Erythroblast (primary cell): ENCODE measurements around the gene RNF17.

Experiments
- GATA1 ChIP-seq: IDR thresholded peaks from 2 replicates; pipeline ENCODE4 v1.6.1; 2011; ENCODE audit warnings: low read depth, mild to moderate bottlenecking, control low read depth, low read length, moderate library complexity
- POLR2A ChIP-seq: IDR thresholded peaks from 2 replicates; pipeline ENCODE4 v1.6.1; 2011; ENCODE audit warnings: mild to moderate bottlenecking, low read length

GRCh38 chr13:24784319-24784718, 20.4 kb downstream of the RNF17 start:
- TF ChIP-seq POLR2A = no peak
- no peak for TF ChIP-seq GATA1
